ENCODE data around the gene CDIPT. TPM values are rescaled to one million over a fixed set of nuclear protein-coding genes. Genes with fewer than 3 reads are reported as not detected.

Gene CDIPT
- polyA plus RNA-seq, 1 donor from 2014 or later: 95.6 TPM

DNA sequence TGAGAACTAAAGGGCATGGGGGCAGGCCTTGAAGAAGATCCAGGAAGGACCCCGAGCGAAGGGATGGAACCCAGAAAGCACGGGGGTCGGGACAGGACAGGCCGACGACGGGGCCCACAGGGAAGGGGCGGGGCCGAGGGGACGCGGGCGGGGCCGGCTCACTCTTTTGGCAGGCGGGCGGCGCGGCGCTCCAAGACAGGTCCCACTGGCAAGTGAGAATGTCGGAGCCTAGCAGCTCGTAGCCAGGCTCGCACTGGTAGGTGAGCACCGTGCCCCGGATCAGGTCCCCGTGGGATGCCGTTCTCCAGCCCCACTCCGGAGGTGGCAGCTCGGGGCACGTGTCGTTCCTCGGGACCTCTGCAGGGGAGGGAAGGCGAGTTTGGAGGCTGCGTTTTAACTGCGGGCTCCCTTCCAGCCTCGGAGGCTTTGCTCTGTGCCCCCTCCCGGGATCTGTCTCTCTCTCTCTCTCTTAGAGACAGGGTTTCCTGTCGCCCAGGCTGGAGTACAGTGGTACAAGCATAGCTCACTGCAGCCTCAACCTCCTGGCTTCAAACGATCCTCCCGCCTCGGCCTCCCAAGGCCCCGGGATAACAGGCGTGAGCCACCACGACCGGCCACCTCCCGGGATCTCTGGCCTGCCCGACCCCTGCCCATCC is 13.7 kb upstream of the CDIPT start:
- Histone ChIP-seq H3K27ac (ENCODE audit: low read length) (no peak overlapping the region), H3K79me2 (replicated peaks; ENCODE audit: insufficient read depth, low read length) (no peaks in the 10 kb centered on the region), H3K9ac (ENCODE audit: low read length) (no peak overlapping the region), H3F3A (ENCODE audit: insufficient read depth, low read length, poor library complexity, severe bottlenecking) (no peaks in the 10 kb centered on the region), H3K4me2 (ENCODE audit: low read length) (no peak overlapping the region), H2AFZ (ENCODE audit: low read depth, low read length) (no peak overlapping the region), H3K36me3 (ENCODE audit: insufficient read depth, low read length) (no peaks in the 10 kb centered on the region), H4K20me1 (ENCODE audit: insufficient read depth) (no peaks in the 10 kb centered on the region), H3K4me3 (ENCODE audit: low read length) (no peak overlapping the region), H3K9me2 (ENCODE audit: insufficient read depth, low read length) (no peaks in the 10 kb centered on the region), H3K27me3 (ENCODE audit: insufficient read depth, low read depth, low read length) (peaks cover 5% of the 10 kb centered on the region), H3K9me3 (ENCODE audit: low read length) (no peaks in the 10 kb centered on the region)
- TF ChIP-seq RAD21 (conservative IDR thresholded peaks at IDR 0.05) (no peak), SMC3 (conservative IDR thresholded peaks at IDR 0.05; ENCODE audit: poor library complexity) (no peak), MXI1 (conservative IDR thresholded peaks at IDR 0.05; ENCODE audit: poor library complexity, severe bottlenecking) (no peak), POLR2AphosphoS5 (IDR thresholded peaks at IDR 0.05) (no peak), EZH2 (IDR thresholded peaks at IDR 0.05; ENCODE audit: borderline replicate concordance, insufficient read depth, low read length, poor library complexity, severe bottlenecking) (no peak), TAF1 (IDR thresholded peaks at IDR 0.05; ENCODE audit: low read depth) (no peak), EP300 (conservative IDR thresholded peaks at IDR 0.05; ENCODE audit: poor library complexity, severe bottlenecking) (no peak)
- TF ChIP-seq, protein P1, sequence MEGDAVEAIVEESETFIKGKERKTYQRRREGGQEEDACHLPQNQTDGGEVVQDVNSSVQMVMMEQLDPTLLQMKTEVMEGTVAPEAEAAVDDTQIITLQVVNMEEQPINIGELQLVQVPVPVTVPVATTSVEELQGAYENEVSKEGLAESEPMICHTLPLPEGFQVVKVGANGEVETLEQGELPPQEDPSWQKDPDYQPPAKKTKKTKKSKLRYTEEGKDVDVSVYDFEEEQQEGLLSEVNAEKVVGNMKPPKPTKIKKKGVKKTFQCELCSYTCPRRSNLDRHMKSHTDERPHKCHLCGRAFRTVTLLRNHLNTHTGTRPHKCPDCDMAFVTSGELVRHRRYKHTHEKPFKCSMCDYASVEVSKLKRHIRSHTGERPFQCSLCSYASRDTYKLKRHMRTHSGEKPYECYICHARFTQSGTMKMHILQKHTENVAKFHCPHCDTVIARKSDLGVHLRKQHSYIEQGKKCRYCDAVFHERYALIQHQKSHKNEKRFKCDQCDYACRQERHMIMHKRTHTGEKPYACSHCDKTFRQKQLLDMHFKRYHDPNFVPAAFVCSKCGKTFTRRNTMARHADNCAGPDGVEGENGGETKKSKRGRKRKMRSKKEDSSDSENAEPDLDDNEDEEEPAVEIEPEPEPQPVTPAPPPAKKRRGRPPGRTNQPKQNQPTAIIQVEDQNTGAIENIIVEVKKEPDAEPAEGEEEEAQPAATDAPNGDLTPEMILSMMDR (IDR thresholded peaks at IDR 0.05; ENCODE audit: poor library complexity, severe bottlenecking): no peak
- TF ChIP-seq, protein P2, sequence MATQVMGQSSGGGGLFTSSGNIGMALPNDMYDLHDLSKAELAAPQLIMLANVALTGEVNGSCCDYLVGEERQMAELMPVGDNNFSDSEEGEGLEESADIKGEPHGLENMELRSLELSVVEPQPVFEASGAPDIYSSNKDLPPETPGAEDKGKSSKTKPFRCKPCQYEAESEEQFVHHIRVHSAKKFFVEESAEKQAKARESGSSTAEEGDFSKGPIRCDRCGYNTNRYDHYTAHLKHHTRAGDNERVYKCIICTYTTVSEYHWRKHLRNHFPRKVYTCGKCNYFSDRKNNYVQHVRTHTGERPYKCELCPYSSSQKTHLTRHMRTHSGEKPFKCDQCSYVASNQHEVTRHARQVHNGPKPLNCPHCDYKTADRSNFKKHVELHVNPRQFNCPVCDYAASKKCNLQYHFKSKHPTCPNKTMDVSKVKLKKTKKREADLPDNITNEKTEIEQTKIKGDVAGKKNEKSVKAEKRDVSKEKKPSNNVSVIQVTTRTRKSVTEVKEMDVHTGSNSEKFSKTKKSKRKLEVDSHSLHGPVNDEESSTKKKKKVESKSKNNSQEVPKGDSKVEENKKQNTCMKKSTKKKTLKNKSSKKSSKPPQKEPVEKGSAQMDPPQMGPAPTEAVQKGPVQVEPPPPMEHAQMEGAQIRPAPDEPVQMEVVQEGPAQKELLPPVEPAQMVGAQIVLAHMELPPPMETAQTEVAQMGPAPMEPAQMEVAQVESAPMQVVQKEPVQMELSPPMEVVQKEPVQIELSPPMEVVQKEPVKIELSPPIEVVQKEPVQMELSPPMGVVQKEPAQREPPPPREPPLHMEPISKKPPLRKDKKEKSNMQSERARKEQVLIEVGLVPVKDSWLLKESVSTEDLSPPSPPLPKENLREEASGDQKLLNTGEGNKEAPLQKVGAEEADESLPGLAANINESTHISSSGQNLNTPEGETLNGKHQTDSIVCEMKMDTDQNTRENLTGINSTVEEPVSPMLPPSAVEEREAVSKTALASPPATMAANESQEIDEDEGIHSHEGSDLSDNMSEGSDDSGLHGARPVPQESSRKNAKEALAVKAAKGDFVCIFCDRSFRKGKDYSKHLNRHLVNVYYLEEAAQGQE (IDR thresholded peaks at IDR 0.05; ENCODE audit: borderline replicate concordance): no peak

DNA sequence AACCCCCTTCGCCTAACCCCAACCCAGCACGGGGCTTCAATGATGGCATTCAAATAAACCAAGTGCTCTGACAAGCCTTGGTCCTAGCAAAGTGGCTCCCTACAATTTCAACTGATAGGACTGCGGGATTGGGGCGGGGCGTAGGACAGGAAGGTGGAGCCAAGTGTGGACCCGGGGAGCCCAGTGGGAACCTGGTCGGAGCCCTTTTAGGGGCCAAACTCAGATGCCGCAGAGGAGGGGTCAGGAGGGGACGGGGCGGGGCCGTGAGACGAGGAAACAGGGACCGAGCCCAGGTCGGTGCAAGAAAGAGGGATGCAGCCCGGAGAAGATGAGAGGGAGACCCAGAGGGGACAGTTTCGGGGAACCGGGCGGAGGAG is 13.2 kb upstream of the CDIPT start:
- no peaks in the 10 kb centered on the region for H4K20me1 ChIP-seq (ENCODE audit: insufficient read depth)
- no peaks in the 10 kb centered on the region for H3K36me3 ChIP-seq (ENCODE audit: insufficient read depth, low read length)
- H3K9ac ChIP-seq (ENCODE audit: low read length): no peak overlapping the region
- H3F3A ChIP-seq (ENCODE audit: insufficient read depth, low read length, poor library complexity, severe bottlenecking): no peaks in the 10 kb centered on the region
- H2AFZ ChIP-seq (ENCODE audit: low read depth, low read length): no peak overlapping the region
- no peaks in the 10 kb centered on the region for H3K9me2 ChIP-seq (ENCODE audit: insufficient read depth, low read length)
- H3K4me2 ChIP-seq (ENCODE audit: low read length): no peak overlapping the region
- H3K9me3 ChIP-seq (ENCODE audit: low read length): no peaks in the 10 kb centered on the region
- no peak overlapping the region for H3K27ac ChIP-seq (ENCODE audit: low read length)
- peaks cover 5% of the 10 kb centered on the region for H3K27me3 ChIP-seq (ENCODE audit: insufficient read depth, low read depth, low read length)
- TF ChIP-seq SMC3 (conservative IDR thresholded peaks at IDR 0.05; ENCODE audit: poor library complexity) (no peak), MXI1 (conservative IDR thresholded peaks at IDR 0.05; ENCODE audit: poor library complexity, severe bottlenecking) (no peak), RAD21 (conservative IDR thresholded peaks at IDR 0.05) (no peak), EZH2 (IDR thresholded peaks at IDR 0.05; ENCODE audit: borderline replicate concordance, insufficient read depth, low read length, poor library complexity, severe bottlenecking) (no peak), TAF1 (IDR thresholded peaks at IDR 0.05; ENCODE audit: low read depth) (no peak), POLR2AphosphoS5 (IDR thresholded peaks at IDR 0.05) (no peak), EP300 (conservative IDR thresholded peaks at IDR 0.05; ENCODE audit: poor library complexity, severe bottlenecking) (no peak)
- TF ChIP-seq, protein P2 (IDR thresholded peaks at IDR 0.05; ENCODE audit: borderline replicate concordance): no peak
- TF ChIP-seq, protein P1 (IDR thresholded peaks at IDR 0.05; ENCODE audit: poor library complexity, severe bottlenecking): no peak
- H3K4me3 ChIP-seq (ENCODE audit: low read length): no peak overlapping the region
- H3K79me2 ChIP-seq (replicated peaks; ENCODE audit: insufficient read depth, low read length): no peaks in the 10 kb centered on the region
